ENCODE results near the gene POLL.
"Not testable (repeated sequence)": the region's sequence is repeated elsewhere in the genome, so short reads cannot be mapped to it uniquely, and the experiment has no call there.

Gene POLL

DNA sequence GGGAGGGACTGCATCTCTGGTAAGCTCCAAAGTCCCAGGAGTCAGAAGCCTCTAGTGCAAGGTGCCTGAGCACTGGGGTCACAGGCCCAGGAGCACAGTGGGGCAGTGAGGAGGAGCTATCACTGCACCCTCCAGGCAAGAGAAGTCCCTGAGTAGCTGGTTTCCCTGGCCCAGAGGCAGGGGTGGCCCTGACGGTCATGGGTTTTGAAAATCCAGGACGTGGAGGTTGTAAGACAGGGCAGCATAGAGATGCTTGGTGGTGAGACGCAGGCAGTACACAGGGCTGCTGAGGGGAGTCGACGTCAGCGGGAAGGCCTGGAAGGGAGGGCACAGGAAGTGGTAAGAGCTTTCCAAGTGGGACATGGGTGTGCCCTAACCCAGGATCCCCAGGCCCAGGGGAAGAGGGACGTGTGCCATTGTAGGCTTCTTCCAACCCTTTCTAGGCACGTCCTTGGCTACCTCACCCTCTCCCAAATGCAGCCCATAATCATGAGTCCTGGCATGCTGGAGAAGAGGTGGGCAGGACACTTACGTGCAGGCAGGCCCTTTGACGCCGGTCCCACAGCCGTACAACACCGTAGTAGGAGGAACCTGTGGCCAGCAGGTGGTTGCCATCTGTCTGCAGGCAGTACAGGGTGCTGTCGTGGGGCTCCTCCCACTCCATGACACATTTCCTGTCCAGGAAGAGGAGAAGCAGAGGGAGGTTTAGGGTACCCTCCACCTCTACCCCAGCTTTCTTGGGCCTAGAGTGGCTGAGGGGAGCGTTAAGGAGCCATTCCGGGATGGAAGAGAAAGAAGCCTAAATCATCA is 23.2 kb upstream of the POLL start:
- no peak for DNase-seq (ENCODE audit: low read depth in 2 of 2)

DNA sequence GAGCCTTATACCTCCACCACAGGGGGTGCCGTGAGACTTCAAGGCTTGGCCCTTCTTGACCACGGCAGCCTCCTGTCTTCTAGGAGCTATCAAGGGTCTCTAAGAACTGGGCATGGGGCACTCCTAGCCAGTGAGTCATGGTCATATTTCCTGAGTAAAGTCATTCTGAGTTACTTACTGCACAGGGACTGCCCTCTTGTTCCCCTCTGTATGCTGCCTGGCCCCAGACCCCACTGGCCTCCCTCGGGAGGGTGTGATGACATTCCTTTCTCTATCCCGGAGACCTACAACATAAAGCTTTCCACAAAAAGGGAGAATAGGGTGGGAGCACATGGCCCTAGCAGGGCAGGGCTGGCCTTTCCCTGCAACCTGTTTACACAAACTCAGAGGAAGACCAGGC is 21.4 kb upstream of the POLL start:
- no peak for DNase-seq (ENCODE audit: low read depth in 2 of 2)

DNA sequence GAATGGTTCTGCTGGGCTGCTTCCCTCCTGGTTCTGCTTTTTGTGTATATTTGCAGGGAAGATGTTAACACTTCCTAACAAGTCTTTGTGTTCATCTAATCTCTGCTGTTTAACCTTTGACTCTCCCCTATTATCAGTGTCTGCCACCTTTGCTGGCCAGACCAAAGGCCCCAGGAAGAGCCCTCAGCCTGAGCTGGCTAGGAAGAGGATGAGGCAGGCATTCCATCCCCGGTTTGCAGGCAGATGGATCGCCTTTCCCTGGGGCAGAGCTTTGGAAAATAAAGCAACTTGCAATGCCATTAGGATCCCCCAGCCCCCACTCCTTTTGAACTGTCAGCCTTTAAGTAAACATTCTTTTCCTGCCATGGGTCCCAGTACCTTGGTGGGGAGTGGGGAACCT is 19.1 kb upstream of the POLL start:
- no peak for DNase-seq (ENCODE audit: low read depth in 2 of 2)

DNA sequence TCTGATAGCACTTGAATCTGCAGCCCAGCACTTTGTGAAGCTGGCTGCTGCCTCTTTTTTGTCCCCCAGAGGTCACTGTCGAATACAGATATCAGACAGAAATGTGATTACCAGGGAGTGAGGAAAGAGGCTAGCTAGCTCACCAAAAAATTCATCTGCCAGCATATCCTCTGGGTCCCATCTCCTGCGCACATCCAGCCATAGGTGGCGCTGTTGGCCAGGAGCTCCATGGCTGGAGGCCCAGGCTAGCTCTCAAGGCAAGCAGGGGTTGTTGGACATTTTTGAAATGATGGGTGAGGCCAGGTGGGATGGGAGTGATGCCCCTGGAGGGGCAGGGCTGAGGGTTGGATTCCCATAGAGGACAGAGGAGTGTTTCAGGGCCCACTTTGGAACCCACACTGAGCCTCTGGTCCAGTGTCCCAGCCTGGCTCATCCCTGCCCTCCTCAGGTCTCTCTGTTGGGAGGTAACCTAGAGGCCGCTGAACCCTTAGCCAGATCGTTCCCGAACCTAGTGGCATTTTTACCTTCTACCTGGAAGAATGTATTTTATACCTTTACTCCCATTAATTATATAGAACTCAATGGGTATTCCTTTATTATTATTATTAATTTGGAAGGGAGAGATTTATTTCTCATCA is 14.8 kb upstream of the POLL start:
- DNase-seq (ENCODE audit: low read depth in 2 of 2) = peak in 1 of 2 donors; percentile 31

DNA sequence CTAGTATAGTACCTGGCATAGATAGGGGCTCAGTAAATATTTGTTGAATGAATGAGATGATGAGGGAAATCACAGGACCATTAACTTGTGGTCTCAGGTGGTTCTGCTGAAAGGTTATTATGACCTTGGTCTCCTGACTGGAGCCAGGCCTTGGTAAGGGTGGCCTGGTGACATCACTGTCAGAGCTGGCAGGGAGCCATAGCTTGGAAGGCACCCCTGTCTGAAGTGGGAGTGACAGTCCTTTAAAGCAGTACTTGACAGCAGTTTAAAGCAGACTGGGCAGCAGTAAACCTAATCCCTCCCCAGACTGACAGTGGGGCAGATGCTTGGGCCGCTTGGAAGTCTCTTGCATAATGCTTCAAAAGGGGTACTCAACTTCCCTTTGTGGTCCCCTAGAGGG is 13.5 kb upstream of the POLL start:
- no peak for DNase-seq (ENCODE audit: low read depth in 2 of 2)

DNA sequence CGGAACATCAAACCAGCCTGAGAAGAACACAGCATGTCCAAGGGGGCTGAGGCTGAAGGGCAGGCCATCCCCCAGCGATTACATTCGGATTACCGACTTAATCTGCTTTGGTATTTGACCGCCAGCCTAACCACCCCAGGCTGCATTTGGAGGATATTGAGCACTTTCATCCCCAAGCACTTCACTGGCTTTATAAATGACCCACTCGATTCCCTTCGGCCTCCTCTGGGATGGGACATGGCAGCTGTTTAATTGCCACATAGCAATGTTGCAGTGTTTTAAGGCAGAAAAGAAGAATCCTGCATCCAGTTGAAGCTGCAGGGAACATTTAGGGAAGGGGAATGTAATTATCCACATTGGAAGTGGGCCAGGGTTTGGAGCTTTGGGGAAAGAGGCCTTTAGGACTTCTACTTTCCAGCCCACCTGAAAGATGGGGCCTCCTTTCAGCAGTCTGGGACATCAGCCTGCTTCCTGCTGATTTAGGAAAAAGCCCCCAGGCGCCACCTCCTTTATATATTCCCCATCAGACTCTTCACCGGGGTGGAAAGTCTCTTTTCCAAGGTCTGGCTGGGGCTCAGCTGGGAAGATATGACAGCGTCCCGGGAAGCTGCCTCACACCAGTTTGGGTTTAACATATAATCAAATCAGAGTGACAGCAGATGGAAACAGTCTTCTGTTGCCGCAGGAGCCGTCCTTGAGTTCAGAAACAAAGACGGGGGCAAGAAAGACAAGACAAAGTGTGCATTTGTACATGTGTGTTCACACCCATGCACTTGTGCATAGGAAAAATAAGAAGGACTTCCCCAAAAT is 9.2 kb upstream of the POLL start:
- DNase-seq (ENCODE audit: low read depth in 2 of 2) = no peak

DNA sequence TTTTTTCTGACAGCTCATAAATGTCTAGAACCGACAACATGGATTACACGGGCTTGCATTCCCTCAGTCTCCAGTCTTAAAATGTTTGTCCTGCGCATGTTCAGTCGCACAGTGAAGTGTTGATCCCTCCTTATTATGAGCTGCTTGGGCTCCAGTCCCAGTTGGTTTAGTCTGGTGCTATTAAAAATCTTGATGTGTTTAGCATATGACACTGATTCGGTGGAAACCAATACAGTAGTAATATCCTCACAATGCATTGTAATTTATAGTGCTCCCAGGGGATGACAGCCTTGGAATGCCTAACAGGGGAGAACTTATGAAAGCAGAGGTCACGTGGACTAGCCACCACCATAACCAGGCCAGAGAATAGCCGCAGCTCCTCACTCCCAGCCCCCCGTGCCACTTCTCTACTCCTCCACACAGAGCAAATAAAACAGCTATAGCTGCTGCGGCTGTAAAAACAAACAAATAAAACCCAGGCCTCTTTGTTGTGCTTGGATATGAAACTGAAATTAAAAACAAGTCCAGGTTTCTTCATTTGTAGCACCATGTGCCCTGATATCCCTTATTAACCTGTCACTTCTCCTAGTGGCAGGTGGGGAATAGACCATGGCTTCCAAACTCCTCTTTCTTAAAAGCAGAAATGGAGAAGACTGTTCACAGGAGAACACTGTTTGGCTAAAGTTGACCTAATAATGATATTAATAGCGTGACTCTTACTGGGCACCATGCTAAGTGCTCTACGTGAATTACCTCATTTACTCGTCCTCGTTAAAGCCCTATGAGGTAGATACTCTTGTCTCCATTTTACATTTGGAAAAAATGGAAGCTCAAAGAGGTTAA is 7.8 kb upstream of the POLL start:
- no peak for DNase-seq (ENCODE audit: low read depth in 2 of 2)

DNA sequence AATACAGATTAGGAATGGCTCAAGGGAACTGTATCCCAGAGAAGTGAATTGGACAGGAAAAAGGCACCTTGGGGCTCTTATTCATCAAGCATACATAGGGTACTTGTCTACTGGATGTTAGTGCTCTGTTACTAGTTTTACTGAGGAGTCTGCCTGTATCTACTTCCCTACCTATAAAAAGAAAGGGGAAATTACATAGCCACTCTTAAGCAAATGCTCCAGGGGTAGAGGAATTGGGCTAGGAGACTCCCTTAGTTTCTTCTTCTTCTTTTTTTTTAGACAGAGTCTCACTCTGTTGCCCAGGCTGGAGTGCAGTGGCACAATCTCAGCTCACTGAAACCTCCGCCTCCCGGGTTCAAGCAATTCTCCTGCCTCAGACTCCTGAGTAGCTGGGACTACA is 5.3 kb upstream of the POLL start:
- not testable (repeated sequence) for DNase-seq (ENCODE audit: low read depth in 2 of 2)

DNA sequence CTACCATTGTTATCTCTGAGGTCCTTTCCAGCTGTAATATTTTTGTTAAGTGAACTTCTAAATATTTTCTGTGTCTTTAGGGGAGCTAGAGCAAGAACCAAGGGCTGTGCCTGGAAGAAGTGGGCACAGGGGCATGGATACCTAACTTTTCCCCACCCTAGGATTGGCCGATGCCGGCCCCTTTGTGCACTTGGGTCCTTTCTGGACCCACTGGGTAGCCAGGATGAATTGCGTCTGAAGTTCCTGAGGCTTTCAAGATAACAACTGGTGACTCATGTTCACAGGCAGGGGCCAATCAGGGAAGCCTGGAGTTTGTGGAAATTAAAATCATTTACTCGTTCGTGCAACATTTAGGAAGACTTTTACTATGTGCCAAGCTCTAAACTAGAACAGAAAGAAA is 822 bp upstream of the POLL start:
- no peak for DNase-seq (ENCODE audit: low read depth in 2 of 2)

DNA sequence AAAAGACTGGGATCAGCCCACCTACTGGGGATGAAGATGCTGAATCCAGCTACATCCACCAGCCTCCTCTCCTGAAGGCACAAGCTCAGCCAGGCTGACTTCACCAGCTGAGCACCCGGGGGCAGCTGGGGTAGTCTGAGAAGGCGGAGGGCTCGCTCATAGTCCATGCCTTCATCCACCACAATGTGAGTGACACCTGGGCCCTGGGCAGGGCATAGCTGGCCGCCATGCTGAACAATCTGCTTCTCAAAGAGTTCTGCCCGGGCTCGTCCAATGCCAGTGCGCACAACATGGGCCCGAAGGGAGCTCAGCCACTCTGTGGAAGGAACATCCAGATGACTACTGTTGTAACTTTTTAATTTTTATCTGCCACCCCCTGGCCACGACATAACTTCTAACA is 2.2 kb downstream of the POLL start:
- DNase-seq (ENCODE audit: low read depth in 2 of 2) = no peak

DNA sequence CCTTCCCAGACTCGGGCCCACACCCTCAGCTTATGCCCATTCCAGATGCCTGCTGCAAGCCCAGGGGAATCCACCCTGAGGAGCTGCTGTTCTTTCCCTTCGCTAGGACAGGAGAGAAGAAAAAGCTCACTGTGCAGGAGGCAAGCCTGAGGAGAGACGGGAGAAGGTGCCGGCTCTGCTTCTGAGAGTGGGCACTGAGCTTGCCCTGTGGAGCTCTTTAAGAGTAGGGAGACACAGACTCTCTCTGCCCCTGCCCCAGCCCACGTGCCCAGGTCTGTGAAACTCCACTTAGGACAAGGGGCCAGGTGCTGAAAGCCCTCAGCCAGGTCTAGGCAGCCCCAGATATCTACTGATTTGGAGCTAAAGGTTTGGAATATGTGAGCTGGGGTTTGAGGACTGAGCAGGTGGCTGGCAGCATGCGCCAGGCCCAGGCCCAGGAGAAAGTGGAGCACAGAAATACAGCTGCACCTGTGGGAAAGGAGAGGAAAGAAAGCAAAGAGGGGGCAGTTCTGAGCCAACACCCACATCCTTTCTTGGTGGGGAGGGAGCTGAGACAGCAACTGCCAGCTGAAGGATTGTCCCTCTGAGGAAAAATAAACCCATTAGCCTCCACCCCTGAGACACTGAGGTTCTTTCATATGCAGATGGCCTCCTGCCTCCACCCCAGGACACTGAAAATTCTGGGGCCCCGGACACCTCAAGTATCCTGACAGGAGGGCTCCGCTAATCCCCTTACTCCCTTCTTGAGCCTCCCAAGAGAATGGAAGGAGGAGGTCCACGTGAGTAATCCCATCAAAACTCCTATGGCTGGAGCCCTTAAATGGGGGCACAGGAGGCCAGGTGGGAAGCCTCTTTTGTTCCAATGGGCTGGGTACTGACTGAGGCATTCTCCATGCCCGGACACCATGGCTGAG is 7.3 kb downstream of the POLL start:
- DNase-seq (ENCODE audit: low read depth in 2 of 2) = no peak

DNA sequence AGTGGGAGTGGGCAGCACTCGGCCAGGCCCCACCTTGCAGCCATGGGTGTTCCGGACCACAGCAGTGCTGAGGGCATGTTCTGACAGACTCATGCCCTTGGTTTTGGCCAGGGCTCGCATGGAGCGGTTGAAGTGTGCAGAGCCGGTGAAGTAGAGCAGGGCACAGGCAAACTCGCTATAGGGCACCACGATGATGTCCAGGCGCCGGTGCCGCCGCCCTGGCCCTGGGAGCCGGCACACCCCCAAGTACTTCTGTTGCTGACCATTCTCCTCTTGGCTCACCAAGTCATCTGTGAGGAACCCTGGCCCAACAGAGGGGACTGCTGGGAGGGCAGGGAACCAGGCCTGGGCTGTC is 8.6 kb downstream of the POLL start:
- DNase-seq (ENCODE audit: low read depth in 2 of 2) = no peak

DNA sequence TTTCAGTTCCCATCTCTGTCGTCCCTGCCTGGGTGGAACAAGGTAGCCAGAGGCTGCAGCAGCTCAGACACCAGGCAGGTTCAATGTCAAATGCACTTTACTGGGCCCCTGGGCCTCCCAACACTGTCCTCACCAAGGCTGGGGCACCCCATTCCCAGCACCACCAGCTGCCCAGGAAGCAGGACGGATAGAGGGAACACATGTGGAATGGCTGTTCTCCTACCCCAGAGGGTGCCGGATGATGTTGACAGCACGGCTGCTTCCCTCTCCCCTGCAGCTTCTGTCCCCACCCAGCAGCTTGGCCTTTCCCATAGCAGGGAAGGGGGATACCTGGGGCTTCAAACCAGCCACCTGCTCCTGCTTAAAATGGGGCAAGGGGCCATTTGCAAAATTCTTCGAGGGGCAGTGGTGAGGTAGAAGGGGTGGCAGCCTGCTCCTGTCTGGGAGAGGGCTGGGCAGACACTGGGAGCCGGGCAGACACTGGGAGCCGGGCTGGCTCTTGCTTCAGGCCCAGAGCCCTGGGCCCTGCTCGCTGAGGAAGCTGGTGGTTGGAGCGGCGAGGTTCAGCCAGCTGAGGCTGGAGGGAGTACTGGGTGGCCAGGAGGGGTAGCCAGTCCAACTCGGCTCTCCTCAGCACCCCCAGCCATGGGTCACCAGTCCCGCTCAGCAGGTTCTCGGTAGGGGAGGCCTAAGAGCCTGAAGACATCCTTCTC is 9.1 kb downstream of the POLL start:
- no peak for DNase-seq (ENCODE audit: low read depth in 2 of 2)

DNA sequence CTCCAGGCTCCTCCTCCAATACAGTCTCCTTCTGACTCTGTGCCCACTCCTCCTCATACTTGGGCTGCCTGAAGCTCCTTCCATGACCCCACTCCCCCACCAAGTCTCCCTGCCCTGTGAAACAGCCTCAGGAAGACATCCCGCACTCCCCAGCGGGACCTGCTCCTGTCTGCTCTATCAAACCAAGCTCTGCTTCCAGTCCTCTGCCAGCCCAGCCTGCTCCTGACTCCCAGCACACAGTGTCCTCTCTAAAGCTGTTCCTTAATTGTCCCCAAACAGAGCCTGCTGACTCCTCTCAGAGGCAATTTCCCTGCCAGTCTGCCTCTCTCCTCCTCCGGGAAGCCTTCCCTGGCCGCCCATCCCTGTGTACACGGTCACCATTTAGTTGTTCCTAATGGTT is 9.9 kb downstream of the POLL start:
- DNase-seq (ENCODE audit: low read depth in 2 of 2) = no peak

DNA sequence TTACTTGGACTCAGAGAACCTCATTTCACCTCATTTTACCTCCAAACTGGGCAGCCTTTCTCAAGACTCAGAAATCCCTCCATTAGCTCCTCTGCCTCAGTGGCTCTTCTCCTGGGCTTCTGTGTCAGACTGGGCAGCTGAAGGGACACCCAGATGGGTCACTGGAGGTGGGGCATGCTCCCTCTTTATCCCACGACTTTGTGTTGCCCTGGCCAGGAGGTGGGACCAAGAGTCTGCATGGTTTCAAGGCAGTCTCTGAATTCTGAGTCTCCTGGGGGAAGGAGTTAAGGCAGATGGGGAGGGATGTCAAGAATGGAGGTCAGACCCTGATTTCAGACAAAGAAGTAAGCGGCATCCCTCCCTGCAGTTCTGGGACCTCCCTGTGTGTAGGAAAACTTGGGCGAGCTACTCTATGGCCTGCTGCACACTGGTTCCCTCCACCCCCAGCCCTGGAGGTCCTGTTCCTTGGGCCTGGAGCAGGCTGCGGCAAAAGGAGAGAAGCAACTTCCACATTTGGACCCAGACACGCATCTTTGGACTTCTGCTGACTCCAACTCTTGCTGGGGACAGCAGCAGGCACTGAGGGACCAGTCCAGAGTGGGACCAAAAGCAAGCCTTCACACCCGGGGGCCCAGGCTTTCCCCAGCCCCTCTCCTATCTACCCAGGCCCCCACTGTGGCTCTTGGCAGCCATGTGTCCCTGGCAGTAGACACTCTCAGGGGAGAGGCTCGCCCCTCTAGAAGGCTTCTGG is 10.8 kb downstream of the POLL start:
- no peak for DNase-seq (ENCODE audit: low read depth in 2 of 2)

DNA sequence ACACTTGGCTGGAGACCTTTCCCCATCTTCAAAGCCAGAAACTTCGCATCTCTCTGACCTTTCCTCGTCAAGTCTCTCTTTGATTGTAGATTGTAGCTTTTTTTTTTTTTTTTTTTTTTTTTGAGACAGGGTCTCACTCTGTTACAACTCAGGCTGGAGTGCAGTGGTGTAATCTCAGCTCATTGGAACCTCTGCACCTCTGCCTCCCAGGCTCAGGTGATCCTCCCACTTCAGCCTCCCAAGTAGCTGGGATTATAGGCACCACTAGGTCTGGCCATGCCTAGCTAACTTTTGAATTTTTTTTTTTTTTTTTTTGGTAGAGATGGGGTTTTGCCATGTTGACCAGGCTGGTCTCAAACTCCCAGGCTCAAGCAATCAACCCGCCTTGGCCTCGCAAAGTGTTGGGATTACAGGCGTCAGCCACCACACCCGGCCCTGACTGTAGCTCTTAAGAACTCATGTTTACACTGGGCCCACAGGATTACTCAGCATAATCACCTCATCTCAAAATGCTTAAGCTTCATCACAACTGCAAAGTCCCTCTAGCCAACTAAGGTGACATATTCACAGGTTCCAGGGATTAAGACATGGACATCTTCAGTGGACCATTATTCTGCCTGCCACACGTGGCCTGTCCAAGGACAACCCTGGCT is 11.7 kb downstream of the POLL start:
- no peak for DNase-seq (ENCODE audit: low read depth in 2 of 2)

DNA sequence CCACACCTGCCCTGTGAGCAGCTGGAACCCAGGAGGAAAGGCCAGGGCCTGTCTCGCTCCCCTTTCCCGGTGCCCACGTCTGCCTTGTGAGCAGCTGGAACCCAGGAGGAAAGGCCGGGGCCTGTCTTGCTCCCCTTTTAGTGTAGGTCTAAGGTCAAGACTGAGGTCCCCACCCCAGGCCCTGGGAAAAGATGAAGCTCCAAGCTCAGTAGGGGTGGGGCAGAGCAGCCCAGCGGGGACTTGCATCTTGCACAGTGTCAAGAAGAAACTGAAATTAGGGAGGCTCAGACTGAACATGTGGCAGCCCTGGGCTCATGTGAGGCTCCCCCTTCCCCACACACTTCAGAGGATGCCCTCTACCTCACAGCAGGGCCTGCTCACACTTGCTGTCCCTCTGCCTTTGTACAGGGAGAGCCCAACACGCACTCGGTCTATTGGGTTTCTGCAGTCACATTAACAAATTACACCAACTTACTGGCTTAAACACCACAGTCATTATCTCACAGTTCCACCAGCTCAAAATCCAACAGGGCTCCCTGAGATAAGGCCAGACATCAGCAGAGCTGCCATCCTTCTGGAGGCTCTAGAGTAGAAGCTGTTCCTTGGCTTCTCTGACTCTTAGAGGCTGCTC is 12.4 kb downstream of the POLL start:
- DNase-seq (ENCODE audit: low read depth in 2 of 2) = no peak

DNA sequence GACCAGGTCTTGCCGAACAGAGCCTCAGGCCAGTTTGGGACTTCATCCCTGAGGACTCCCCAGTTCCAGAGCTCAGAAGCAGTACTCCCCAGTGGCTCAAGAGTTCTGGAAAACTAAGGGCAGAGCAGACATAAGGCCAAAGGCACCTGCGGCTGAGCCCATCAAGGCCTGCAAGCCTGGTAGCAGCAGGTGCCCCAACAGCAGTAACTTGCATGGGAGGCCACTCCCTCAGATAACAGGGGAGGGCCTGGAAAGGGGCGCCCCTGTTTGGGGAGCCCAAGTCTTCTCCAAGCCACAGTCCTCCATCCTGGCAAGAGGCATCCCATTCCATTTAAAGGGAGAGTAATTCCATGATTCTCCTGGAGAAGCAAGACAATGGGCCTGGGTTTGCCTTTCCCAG is 13.0 kb downstream of the POLL start:
- DNase-seq (ENCODE audit: low read depth in 2 of 2) = no peak
